ENCODE data around the gene TMEM212. TPM values are rescaled to one million over a fixed set of nuclear protein-coding genes. Genes with fewer than 3 reads are reported as not detected.
"Not testable (repeated sequence)": the region's sequence is repeated elsewhere in the genome, so short reads cannot be mapped to it uniquely, and the experiment has no call there.

The TMEM212 gene
- total RNA-seq, 4 donors from 2014 or later = not detected

DNA sequence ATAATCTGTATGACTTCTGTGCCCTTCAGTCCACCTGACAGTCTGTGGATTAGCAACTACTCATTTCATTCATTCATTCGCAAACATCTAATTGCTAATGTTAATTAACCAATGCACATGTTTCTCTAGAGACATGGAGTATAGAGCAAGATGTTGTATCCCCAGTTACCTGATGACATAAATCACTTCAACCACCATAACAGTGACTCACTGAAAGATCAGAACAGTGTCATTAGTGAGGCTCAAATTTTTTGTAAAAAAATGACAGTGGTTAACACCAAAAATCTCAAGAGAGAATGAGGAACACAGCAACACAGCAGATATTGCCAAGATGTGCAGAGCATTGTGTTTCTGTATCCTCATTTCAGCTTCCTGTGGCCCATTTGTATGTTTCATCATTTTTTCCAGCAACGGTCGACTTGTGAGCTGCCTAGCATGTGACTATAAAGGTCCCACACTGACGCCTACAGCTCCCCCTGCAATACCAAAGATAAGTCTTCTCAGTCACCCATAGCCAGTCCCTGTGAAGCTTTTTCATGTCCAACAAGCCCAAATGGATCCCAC, 29.2 kb upstream of the TMEM212 start:
- TF ChIP-seq, protein P1, sequence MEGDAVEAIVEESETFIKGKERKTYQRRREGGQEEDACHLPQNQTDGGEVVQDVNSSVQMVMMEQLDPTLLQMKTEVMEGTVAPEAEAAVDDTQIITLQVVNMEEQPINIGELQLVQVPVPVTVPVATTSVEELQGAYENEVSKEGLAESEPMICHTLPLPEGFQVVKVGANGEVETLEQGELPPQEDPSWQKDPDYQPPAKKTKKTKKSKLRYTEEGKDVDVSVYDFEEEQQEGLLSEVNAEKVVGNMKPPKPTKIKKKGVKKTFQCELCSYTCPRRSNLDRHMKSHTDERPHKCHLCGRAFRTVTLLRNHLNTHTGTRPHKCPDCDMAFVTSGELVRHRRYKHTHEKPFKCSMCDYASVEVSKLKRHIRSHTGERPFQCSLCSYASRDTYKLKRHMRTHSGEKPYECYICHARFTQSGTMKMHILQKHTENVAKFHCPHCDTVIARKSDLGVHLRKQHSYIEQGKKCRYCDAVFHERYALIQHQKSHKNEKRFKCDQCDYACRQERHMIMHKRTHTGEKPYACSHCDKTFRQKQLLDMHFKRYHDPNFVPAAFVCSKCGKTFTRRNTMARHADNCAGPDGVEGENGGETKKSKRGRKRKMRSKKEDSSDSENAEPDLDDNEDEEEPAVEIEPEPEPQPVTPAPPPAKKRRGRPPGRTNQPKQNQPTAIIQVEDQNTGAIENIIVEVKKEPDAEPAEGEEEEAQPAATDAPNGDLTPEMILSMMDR (IDR thresholded peaks at IDR 0.05 in 4 of 5, conservative IDR thresholded peaks at IDR 0.05 in 1 of 5) = no peak
- no peak for TF ChIP-seq POLR2A (IDR thresholded peaks at IDR 0.05)
- peaks cover 5 to 6% of the 10 kb centered on the region in 2 donors for H3K4me1 ChIP-seq
- in situ Hi-C loops (cut with MboI; ENCODE audit: low sequenced_read_pairs in 4 of 4) (no loop called here), intact Hi-C loops (cut with DNase I; ENCODE audit: low total_unique reads) (no loop called here)
- no peak overlapping the region for H3K4me3 ChIP-seq
- no peaks in the 10 kb centered on the region for H3K27me3 ChIP-seq
- no peaks in the 10 kb centered on the region for H3K36me3 ChIP-seq
- peak overlapping the region in 2 of 4 donors; percentile 5 to 44 for H3K27ac ChIP-seq
- DNase-seq = peak; percentile 24 to 53
- peak in 1 of 2 donors; percentile 33 for ATAC-seq
- H3K9me3 ChIP-seq = no peaks in the 10 kb centered on the region

DNA sequence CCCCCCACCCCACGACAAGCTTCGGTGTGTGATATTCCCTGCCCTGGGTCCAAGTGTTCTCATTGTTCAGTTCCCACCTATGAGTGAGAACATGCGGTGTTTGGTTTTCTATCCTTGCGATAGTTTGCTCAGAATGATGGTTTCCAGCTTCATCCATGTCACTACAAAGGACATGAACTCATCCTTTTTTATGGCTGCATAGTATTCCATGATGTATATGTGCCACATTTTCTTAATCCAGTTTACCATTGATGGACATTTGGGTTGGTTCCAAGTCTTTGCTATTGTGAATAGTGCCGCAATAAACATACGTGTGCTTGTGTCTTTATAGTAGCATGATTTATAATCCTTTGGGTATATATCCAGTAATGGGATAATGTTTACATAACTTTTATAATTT, 28.5 kb upstream of the TMEM212 start:
- H3K27ac ChIP-seq = not testable (repeated sequence)

DNA sequence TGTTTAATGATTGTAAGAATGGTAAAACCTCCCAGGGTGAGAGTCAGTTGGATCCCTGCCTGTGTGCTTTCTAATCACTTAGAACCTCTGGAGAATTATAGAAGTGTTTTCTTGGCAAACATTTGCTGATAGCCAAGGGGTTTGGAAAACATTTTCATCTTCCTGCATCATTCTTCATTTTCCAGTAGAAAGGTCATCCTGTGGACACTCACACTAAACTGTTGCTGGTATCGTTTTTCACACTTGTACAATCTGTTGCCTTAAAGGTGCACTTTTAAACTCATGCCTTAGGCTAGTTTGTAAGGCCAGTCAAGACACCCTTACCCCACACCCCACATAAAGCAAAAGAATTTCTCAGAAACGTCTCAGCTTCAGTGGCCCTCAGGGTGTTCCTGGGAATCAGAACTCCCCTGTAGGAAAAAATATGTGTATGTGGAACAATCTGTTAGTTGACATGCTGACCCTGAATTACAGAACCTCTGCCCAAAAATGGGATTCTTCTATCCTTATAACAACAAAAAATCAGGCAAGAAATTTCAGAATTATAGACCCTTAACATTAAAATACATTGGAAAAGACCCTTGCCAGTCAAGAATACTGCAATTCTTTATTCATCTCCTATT, 27.1 kb upstream of the TMEM212 start:
- TF ChIP-seq, protein P1 (IDR thresholded peaks at IDR 0.05 in 4 of 5, conservative IDR thresholded peaks at IDR 0.05 in 1 of 5) = no peak
- TF ChIP-seq POLR2A (IDR thresholded peaks at IDR 0.05) = no peak
- Histone ChIP-seq H3K27me3 (no peaks in the 10 kb centered on the region), H3K36me3 (no peaks in the 10 kb centered on the region), H3K4me1 (no peaks in the 10 kb centered on the region), H3K27ac (no peak overlapping the region), H3K4me3 (no peak overlapping the region), H3K9me3 (no peaks in the 10 kb centered on the region)
- ATAC-seq (no peak), DNase-seq (no peak)
- in situ Hi-C loops (cut with MboI; ENCODE audit: low sequenced_read_pairs in 4 of 4) (no loop called here), intact Hi-C loops (cut with DNase I; ENCODE audit: low total_unique reads) (no loop called here)

More for the DNA sequence above, 28.5 kb upstream of the TMEM212 start:
- H3K27me3 ChIP-seq; DNase-seq; H3K9me3 ChIP-seq; H3K36me3 ChIP-seq; H3K4me3 ChIP-seq; H3K4me1 ChIP-seq; intact Hi-C loops (cut with DNase I; ENCODE audit: low total_unique reads); ATAC-seq; in situ Hi-C loops (cut with MboI; ENCODE audit: low sequenced_read_pairs in 4 of 4): not testable (repeated sequence)

DNA sequence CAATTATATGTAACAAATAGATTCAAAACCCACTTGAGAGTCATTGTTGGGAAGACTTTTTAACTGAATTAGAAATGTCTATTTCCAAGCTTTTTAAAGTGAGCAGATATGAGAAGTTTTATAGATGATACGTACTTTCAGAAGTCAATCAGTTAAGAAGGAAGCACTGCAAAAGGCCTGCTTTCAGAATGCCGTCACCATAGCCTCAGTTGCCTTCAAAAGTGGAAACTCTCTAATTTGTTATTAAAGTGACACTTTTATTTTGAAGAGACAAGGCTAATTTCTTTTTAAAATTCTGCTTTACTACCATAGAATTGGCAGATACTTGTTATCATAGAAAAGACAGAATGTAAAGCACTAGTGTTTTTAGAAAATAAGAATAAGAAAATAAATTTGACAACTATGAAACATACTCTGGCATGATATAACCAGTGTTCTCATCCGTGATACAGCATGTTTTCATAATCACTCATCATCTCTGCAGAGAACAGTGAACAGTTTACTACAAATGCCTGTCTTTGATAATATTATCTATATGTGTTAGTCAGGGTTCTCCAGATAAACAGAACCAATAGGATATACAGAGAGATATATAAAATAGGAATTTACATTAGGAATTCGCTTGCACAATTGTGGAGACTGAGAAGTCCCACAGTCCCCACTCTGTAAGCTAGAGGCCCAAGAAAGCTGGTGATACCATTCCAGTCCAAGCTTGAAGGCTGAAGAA, 25.9 kb upstream of the TMEM212 start:
- intact Hi-C loops (cut with DNase I; ENCODE audit: low total_unique reads) = no loop called here
- TF ChIP-seq POLR2A (IDR thresholded peaks at IDR 0.05) = no peak
- TF ChIP-seq, protein P1 (IDR thresholded peaks at IDR 0.05 in 4 of 5, conservative IDR thresholded peaks at IDR 0.05 in 1 of 5) = no peak
- no peaks in the 10 kb centered on the region for H3K27me3 ChIP-seq

DNA sequence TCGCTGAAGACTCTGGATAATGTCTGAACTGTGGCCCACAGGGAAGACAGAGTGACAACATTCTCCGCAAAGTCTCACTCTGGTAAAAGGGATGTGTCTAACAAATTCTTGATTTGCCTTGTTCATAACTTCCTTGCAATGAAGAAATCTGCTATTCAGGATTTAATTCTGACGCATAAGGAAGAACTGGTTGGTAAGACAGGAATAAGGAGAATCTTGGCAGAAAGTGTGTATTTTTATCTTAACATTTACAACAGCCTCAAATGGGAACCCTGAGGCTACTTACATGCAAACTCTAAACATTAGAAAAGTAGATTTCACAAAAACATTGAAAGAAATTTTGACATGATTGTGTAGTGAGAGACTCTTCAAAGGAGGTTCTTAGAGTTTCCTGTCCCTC, 22.1 kb upstream of the TMEM212 start:
- Histone ChIP-seq H3K4me3 (no peak overlapping the region), H3K9me3 (no peaks in the 10 kb centered on the region), H3K27ac (no peak overlapping the region), H3K36me3 (no peaks in the 10 kb centered on the region), H3K4me1 (no peaks in the 10 kb centered on the region), H3K27me3 (no peaks in the 10 kb centered on the region)
- no peak for ATAC-seq
- DNase-seq = no peak
- TF ChIP-seq, protein P1 (IDR thresholded peaks at IDR 0.05 in 4 of 5, conservative IDR thresholded peaks at IDR 0.05 in 1 of 5) = no peak
- no peak for TF ChIP-seq POLR2A (IDR thresholded peaks at IDR 0.05)
- intact Hi-C loops (cut with DNase I; ENCODE audit: low total_unique reads) (no loop called here), in situ Hi-C loops (cut with MboI; ENCODE audit: low sequenced_read_pairs in 4 of 4) (no loop called here)

More for the DNA sequence above, 25.9 kb upstream of the TMEM212 start:
- Histone ChIP-seq H3K9me3 (no peaks in the 10 kb centered on the region), H3K36me3 (no peaks in the 10 kb centered on the region), H3K27ac (no peak overlapping the region), H3K4me1 (no peaks in the 10 kb centered on the region), H3K4me3 (no peak overlapping the region)
- in situ Hi-C loops (cut with MboI; ENCODE audit: low sequenced_read_pairs in 4 of 4) = no loop called here
- DNase-seq = no peak
- ATAC-seq = no peak
